ENCODE measurements around the gene NUP210L.
"Not testable (repeated sequence)": the region's sequence is repeated elsewhere in the genome, so short reads cannot be mapped to it uniquely, and the experiment has no call there.

NUP210L gene

DNA sequence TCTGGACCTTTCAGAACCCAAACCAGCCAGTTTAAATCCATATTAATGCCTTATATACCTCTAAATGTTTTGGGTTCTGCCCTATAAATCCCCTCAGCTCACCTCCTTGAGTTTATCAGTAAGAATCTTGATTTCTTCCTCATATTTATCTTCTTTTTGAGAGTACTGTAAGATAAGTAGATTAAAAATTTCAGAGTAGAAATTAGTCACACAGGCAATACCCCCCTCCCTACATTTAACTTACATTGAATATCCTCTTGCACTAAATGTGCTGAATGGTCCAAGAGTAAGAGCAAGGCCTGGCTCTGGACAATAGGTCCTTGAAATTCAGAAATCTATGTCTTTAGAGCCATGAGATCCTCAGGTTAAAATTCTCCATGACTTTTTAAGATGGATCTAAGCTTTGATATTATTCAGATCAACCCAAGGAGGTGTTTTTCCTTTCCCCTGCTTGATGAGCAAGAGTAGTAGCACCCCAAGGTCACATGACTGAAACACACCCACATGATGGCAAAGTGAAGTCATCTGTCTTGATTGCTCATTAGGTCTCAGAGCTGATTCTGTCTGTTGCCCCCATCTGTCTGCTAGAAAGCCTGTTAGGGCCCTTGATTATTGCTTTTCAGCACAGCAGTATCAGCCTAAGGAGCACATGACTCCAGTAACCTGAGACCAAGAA is 15.8 kb upstream of the NUP210L start:
- no peak for DNase-seq (ENCODE audit: low read depth in 3 of 3, low spot score in 1 of 3)

DNA sequence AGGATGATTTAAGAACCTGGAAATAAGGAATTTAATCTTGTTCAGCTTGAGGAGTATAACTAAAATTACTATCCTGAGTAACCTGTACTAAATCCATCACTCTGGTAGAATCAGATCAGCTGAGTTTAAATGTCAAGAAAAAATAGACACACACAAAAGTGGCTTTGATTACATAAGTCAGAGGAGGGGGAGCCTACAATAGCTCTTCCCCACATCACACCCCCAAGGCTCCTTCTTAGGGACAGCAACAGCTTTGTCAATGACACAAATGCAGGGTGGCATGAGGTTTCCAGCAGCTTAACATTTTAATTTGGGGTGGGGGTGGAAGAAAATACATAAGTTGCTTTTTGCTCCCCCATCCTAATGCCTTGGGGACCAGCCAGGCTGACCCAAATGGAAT is 12.6 kb upstream of the NUP210L start:
- DNase-seq (ENCODE audit: low read depth in 3 of 3, low spot score in 1 of 3): no peak

DNA sequence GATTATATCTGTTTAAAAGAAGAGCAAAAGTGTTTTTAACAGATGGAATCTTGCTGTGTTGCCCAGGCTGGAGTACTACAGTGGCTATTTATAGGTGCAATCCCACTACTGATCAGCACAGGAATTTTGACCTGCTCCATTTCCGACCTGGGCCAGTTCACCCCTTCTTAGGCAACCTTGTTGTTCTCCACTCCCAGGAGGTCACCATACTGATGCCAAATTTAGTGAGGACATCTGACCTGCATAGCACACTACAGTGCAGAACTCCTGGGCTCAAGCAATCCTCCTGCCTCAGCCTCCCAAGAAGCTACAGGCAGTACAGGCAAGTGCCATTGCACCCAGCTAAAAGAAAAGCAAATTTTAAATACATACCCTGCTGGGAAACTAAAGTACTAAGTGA is 11.3 kb upstream of the NUP210L start:
- no peak for DNase-seq (ENCODE audit: low read depth in 3 of 3, low spot score in 1 of 3)

DNA sequence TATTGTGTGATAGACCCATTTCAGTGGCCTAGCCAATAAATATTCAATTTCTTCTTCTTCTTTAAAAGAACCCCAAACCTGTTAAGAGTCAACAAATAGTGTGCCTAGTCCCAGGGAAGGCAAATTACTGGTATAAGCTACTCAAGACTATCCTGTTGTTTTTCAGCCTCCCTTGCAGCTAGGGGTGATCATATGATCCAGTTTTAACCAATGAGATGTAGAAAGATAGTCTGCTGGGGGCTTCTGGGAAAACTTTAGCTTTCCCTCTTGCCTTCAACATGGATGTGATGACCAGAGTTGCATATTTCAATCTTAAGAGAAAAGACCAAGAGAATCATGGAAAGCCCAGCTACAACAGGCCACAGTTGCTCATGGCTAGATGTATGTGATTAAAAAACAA is 4.7 kb upstream of the NUP210L start:
- no peak for DNase-seq (ENCODE audit: low read depth in 3 of 3, low spot score in 1 of 3)

DNA sequence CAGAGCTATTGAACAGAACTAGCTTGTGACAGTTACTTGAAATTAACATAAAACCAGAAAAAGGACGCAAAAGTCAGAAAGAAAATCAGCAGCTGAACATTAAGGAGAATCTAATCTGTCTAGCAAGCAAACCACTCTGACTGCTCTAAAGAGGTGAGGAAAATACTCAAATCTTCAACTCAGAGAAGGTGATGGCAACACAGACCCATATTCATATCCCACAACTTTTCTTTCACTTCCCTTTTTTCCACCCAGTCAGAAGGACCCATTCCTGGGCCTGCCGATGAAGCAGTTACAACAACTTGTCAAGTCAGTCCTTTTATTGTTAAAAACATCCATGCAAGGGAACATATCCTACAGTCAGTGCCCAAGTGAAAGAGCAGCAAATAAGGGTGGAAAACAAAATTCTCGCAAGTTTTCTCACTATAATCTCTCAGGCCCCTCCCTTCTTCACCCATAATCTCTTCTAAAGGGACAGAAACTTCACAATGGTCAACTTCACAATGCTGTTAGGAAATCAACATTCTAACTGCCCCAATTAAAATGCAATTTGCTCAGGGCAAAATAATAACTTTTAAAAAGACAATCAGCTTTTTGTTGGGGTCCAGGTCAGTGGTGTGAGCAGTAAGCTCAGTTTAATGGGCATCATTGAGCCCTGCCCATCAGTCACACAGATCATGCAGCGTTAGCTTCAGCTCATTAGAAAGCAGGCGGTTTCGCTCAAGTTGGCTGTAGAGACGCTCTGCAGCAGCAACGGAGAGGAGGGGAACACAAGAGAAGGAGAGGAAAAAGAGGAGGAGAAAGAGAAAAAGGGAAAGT is 3.6 kb upstream of the NUP210L start:
- DNase-seq (ENCODE audit: low read depth in 3 of 3, low spot score in 1 of 3): no peak

DNA sequence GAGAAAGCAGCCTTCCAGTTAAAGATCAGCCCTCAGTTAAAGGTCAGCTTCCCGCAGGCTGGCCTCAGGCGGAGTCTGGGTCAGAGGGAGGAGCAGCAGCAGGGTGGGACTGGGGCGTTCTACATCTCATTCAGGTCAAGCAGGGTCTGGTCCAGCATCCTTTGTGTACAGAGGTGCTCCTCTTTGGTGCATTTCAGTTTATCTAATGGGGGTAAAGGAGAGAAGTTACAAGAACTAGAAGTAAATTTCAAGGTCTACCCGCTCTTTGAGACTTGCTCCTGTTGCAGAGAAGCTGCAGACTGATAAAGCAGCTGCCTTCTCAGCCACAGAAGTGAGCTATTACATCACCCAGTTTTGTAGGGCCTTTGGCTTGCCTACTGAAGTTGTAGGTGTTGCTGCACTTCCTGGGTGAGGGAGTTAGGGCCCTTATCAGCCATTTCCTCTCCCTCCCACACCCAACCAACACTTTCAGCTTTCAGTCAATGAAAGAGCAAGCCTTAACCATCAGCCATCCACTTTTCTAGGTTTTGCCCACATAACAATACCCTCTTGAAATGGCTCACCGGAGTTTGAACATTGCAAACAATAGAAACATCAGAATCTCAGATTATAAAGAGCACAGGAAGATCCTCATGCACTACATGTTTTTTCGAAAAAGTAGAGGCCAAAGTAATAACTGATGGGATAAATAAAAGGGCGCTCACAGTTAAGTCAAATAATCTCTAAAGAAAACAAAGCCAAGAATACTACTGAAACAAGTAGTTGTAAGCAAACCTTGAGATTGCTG is 2.8 kb upstream of the NUP210L start:
- DNase-seq (ENCODE audit: low read depth in 3 of 3, low spot score in 1 of 3): peak; percentile 16 to 59 (median 45)

DNA sequence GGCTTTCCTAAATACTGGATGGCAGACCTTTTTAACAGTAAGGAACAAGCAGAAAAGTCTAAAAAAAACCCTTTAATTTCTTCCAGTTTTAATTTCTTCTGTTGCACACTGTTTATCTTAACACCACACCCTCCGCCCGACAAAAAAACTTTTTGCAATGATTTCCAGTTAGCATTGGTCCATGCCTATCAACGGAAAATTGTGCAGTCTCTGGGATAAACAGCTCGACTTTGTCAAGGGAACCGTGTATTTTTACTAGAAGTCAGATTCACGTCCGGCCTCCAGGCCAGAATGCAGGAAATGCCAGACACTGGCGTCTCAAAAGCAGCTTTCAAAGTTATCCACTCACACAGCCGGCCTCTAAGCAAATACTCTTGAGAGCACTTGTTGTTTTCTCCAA is 378 bp upstream of the NUP210L start:
- DNase-seq (ENCODE audit: low read depth in 3 of 3, low spot score in 1 of 3): no peak

DNA sequence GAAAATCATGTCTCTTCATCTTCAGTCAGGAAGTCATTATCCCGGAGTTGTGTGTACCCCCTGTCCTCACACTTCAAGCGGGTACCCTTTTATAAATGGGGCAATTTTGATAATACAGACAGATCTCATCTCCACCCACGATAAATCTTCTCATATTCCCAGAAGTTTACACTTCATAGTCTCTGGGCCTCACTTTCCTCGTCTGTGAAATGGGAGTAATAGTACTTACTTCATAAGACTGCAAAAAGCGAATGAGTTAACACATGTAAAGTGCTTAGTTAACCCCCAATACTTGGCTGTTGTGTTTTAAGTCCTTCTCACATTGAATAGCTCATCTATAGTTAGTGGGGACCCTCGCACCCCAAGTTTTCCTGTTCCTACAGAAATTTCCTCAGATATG is 820 bp downstream of the NUP210L start:
- DNase-seq (ENCODE audit: low read depth in 3 of 3, low spot score in 1 of 3): no peak

DNA sequence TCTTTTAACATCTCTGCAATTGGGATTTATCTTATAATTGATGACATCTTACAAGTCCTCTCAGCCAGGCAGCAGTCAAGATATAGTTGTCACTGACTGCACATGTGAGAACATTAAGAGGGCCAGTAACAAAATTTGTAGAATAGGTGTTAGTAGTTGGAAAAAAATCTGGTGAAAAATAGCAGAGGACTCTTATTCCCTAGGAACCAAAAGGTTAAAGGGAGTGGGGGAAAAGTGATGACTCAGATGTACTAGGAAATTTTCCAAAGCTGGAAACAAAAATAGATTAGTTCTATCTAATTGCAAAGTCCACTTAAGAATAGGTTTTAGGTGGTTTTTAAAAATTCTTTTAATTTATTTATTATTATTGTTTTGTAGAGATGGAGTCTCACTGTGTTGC is 3.6 kb downstream of the NUP210L start:
- DNase-seq (ENCODE audit: low read depth in 3 of 3, low spot score in 1 of 3): no peak

DNA sequence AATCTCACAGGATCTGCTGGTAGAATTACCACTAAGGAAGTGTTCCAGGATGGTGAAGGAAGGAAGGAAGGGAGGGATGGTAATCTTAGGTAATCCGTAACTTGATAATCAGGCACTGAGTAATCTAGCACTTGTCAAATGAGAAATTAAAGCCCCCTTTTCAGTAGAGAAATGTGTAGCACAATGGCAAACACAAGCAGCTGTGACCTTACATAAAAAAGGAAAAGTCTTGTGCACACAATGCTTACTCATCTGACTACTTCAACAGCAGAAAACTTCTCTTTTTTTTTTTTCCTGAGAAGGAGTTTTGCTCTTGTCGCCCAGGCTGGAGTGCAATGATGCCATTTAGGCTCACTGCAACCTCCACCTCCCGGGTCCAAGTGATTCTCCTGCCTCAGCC is 6.1 kb downstream of the NUP210L start:
- no peak for DNase-seq (ENCODE audit: low read depth in 3 of 3, low spot score in 1 of 3)

DNA sequence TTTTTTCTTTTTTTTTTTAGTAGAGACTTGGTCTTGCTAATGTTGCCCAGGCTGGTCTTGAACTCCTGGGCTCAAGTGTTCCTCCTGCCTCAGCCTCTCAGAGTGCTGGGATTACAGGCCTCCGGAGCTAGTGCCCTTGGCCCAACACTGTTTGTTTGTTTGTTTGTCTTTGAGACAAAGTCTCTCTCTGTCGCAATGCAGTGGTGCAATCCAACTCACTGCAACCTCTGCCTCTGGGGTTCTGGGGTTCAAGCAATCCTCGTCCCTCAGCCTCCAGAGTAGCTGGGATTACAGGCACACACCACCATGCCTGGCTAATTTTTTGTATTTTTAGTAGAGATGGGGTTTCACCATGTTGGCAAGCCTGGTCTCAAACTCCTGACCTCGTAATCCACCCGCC is 7.4 kb downstream of the NUP210L start:
- not testable (repeated sequence) for DNase-seq (ENCODE audit: low read depth in 3 of 3, low spot score in 1 of 3)

DNA sequence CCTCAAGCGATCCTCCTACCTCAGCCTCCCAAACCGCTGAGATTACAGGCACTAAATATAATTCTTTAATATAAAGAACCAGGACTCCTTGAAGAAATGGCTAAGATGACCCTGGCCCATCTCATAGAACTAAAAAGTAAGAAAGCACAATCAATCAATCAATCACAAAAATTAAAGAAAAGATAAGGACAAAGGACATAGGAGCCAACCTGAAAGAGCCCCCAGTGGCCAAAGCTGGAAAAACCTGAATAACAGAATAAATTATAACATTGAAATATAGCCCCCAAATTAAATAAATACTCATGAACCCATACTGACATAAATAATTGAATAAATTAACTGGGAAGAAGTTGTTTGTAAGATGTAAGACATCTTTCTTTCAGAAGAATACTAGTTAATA is 8.9 kb downstream of the NUP210L start:
- DNase-seq (ENCODE audit: low read depth in 3 of 3, low spot score in 1 of 3): no peak

DNA sequence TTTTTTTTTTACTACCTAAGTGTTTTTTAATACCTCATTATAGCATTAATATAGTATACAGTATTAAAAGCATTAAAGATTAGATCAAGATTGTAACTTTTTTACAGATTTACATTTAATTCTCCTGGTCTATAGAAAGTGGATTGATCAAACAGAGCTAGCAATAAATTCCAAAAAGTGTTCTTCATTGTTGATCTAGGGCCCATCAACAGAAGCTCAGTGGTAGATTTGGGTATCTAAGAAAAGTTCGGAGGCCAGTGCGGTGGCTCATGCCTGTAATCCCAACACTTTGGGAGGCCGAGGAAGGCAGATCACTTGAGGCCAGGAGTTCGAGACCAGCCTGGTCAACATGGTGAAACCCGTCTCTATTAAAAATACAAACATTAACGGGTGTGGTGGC is 12.5 kb downstream of the NUP210L start:
- DNase-seq (ENCODE audit: low read depth in 3 of 3, low spot score in 1 of 3): no peak

DNA sequence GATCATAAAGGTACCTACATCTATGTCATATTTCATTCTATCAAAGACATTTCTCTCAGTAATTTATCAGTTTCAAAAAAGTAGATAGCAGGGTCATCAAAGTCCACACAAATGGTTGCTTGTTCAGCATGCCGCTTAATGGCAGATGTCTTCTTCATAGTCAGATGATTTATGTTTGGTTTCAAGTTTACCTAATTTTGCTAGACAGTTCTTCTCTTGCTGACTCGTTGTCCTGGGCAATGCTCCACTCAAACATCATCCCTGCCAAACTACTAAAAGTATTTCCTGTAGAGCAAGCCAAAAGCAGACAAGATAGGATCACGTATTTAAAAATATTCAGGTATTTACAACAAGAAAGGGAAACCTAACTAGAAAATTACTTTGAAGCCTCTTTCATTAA is 13.6 kb downstream of the NUP210L start:
- no peak for DNase-seq (ENCODE audit: low read depth in 3 of 3, low spot score in 1 of 3)

DNA sequence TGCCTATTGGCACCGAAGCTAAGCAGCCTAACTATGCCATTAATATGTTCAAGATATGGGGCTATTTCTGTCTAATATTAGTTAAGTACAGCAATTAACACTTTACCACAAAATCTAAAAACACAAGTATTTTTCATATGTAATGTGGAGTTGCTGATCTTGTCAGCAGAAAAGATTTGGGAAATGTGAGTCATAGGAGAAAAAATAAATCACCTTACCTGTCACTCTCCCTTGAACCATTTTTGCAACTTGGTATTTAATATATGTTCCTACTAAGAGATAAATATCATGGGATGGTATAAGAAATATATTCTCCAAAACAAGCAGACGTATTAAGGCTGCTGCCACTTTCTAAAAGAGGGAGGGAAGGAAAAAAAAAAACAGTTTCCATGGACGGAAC is 17.0 kb downstream of the NUP210L start:
- DNase-seq (ENCODE audit: low read depth in 3 of 3, low spot score in 1 of 3): no peak

DNA sequence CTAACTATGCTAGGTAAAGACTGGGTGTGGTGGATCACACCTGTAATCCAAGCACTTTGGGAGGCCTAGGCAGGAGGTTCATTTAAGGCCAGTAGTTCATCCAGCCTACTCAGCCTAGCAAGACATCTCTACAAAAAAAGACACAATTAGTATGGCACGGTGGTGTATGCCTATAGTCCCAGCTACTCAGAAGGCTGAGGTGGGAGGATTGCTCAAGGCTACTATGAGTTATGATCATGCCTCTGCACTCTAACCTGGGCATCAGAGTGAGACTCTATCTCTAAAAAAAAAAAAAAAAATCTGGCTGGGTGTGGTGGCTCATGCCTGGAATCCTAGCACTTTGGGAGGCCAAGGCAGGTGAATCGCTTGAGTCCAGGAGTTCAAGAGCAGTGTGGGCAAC is 21.6 kb downstream of the NUP210L start:
- no peak for DNase-seq (ENCODE audit: low read depth in 3 of 3, low spot score in 1 of 3)

DNA sequence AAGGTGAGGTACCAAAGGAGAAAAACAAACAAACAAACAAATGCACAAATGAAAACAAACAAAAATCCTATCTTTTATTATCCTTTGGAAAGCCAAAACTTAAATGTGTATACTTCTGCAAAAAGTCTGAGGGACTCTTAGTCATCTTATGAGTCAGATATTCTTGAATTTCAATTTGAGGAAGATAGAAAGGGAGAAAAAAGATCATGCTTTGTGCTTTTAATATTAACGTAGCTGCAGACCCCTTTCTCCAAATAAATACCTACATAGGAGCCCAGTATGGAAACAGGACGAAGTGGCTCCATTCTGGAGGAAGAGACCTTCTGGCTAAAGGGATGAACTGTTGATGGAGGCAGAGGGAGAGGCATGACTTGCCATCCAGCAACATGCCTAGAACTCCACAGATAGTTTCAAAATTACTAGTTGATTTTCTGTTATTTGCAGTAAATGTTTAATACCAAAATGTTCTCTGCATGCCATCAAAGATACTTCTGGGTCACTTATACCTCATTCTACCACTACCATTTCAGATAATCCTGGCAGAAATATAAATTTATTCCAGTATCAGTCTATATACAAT is 25.4 kb downstream of the NUP210L start:
- DNase-seq (ENCODE audit: low read depth in 3 of 3, low spot score in 1 of 3): no peak

DNA sequence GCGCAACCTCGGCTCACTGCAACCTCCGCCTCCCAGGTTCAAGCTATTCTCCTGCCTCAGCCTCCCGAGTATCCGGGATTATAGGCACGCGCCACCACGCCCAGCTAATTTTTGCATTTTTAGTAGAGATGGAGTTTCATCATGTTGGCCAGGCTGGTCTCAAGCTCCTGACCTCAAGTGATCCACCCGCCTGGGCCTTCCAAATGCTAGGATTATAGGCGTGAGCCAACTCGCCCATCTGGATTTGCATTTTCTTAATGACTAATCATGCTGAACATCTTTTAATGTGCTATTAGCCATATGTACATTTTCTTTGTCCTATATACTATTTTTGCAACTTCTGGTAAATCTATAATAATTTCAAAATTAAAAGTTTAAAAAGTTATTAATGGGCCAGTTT is 31.7 kb downstream of the NUP210L start:
- not testable (repeated sequence) for DNase-seq (ENCODE audit: low read depth in 3 of 3, low spot score in 1 of 3)

DNA sequence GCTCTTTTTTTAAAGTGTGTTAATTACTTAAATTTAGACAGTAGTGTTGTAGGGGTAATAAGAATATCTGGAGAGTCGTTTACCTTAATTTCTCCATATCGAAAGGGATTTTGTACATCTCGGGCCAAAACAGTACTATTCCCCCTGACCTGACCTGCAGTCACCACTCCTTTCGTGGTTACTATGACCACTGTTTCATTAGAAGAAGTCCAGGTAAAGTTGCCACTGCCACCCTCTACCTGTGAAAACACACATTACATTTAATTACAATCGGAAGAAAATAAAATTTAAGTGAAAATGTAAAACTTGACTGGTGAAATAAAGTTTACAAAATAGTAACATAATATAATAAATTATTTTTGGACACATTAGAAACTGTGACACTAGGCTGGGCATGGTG is 37.2 kb downstream of the NUP210L start:
- DNase-seq (ENCODE audit: low read depth in 3 of 3, low spot score in 1 of 3): no peak

DNA sequence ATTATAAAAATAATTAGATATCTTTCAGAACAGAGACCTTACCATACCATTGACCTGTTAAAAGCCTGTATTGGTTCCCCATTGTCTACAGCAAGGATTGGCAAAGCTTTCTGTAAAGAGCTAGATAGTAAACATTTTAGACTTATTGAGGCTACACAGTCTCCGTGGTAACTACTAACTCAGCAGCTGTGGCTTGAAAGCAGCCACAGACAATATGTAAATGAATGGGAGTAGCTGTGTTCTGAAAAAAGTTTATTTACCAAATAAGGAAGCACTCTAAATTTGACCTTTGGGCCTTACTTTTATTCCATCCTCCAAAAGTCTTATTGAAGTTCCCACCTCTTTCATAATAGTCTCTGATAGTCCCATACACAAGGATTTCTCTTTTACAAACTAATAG is 39.7 kb downstream of the NUP210L start:
- DNase-seq (ENCODE audit: low read depth in 3 of 3, low spot score in 1 of 3): no peak

DNA sequence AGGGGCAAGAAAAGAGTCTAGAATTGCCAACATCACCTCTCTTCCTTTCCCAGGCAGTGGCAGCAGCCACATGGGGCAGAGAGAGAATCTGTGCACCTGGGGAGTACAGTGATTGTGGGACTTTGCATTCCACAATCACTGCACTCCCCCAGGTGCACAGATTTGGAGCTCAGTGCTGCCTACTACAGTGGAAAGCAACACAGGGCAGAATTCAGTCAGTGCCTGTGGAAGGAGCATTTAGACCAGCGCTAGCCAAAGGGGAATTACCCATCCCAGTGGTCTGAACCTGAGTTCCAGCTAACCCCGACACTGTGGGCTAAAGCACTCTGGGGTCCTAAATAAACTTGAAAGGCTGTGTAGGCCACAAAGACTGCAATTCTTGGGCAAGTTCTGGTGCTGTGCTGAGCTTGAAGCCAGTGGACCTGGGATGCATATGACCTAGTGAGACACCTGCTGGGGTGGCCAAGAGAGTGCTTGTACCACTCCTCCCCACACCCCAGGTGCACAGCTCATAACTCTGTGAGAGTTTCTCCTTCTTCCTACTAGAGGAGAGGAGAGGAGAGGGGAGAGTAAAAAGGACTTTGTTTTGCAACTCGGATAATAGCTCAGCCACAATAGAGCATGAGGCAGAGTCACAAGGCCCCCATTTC is 50.3 kb downstream of the NUP210L start:
- no peak for DNase-seq (ENCODE audit: low read depth in 3 of 3, low spot score in 1 of 3)
